ENCODE data around the gene TTYH3.

Gene TTYH3

GRCh38 chr7:2637066-2637471, 5.3 kb downstream of the TTYH3 start:
- DNase-seq, result no peak

GRCh38 chr7:2637505-2638223, 5.9 kb downstream of the TTYH3 start:
- peak; percentile 15 for DNase-seq

- DNase-seq, result no peak
Observed at GRCh38 chr7:2638224-2638991, 6.6 kb downstream of the TTYH3 start.

DNA sequence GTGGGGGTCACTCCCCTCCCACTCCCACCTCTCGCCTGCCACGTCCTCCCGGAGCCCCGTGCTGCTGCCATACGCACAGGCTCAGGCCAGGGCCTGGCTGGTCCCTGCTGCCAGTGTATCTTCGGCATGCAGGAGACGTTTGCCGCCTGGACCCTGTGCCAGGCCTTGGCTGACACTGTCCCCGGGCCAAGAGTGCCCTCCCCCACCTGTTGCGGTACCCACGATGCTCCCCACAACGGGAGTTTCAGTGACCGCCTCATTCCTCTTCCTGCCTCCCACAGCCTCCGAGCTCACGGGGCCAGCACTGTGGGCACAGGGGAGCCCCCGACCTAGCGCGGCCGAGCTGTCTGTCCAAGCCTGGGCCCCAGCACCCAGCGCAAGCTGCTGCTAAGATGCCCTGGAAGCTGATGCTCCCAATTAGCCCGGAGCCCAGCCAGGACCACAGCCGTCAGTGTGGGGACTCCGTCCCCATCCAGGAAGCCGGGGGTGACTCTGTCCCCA, 7.4 kb downstream of the TTYH3 start:
- no peak for DNase-seq

DNA sequence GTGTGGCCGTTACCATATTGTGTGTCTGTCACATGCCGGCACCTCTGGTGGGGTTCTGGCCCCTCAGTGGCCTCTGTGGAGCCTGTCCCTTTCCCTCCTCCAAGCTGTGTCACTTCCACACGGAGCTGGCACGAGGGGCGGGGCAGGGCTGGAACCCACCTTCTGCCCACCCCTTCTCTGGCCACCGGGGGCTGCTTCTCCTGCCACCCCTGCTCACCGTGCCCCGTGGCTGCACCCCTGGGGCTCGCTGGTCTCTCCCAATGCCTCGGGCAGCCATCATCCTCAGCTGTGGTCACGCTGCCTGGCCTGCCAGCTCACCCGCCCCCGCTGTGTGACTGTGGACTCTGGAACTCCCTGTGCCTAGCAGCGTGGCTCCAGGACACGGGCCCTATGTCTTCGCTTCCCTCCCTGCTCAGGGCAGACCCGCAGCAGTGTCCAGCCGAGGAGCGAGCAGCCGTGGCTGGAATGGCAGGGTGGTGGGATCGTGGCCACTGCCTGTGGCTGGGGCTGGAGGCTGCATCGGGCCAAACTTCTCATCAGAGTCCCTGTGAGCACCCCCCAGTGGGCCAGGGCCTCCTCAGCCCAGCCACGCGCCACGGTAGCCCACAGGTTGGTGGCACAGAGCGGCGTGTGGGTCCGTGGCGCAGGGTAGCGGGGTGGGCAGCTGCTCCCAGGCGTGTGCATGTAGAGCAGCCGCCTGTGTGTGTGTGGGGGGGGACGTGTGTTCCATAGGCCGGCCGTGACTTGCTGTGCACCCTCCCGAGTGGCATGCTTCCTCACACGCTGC, 8.1 kb downstream of the TTYH3 start:
- no peak for DNase-seq

DNA sequence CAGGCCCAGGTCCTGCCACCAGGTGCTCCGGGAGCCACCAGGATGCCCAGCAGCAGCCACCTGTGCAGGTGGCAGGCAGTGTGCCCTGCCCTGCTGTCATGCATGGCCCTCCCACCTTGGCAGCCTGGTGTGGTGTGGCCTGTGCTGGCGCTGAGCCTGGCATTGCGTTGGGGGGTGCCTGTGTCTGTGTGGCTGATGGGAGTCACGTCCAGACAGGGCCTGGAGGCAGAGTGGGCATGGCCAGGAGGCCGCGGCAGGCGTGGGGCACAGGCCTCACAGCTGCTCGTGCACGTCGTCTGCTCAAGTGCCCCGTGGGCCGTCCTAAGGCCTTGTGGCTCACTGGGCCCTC, 8.7 kb downstream of the TTYH3 start:
- DNase-seq, result no peak

DNA sequence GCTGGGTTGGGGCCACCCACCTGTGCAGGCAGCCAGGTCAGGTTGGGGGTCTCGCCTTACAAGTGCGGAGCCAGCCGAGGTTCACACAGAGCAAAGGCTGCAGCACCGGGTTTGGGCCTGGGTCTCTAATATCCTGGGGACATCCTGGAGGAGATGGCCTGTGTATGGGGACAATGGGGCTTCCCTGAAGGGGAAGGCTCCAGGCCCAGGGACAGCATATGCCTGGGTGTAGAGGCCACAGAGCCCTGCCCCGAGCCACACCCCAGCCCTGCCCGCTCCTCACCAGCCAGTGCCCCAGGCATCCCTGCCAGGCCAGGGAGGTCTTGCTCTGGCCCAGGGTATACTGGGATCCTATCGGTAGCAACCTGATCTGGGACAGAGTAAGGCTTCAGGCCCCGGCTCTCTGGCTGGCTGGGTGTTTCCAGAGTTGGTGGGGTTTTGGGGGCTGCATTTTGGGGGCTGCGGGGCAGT, 9.1 kb downstream of the TTYH3 start:
- no peak for DNase-seq

DNA sequence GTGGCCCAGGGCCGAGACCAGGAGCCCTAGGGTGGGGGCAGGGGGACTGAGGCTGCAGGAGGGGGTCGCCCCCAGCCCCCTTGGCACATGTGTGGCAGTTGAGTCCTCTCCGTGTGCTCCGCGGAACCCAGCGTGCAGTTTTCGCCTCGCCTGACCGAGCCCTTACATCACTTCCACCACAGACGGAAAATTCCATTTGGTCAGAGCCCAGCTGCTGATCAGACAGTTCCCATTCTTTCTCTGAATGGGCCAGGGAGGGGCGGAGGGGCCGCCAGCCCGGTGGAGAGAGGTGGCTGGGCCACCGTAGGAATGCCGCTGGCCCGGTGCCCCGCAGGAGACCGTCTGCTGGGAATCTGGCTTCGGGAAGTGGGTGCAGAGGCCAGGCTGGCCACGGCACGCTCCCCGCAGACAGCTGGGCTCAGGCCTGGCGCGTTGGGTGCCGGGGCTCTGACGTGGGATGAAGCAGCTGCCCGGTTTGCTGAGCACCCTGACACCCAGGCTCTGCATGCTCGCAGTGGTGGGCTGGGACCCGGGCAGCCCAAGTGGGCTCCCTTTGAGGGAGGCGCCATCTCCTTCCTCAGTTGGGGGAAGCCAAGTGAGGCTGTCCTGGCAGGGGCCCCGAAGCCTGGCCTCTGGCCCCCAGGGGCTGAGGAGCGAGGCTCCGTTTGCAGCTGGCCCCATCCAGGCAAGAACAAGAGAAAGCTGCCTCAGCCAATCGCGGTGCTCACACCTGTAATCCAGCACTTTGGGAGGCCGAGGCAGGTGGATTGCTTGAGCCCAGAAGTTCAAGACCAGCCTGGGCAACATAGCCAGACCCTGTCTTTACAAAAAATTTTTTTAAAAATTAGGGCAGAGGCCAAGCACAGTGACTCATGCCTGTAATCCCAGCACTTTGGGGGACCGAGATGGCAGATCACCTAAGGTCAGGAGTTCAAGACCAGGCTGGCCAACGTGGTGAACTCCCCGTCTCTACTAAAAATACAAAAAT, 9.9 kb downstream of the TTYH3 start:
- no peak for DNase-seq

DNA sequence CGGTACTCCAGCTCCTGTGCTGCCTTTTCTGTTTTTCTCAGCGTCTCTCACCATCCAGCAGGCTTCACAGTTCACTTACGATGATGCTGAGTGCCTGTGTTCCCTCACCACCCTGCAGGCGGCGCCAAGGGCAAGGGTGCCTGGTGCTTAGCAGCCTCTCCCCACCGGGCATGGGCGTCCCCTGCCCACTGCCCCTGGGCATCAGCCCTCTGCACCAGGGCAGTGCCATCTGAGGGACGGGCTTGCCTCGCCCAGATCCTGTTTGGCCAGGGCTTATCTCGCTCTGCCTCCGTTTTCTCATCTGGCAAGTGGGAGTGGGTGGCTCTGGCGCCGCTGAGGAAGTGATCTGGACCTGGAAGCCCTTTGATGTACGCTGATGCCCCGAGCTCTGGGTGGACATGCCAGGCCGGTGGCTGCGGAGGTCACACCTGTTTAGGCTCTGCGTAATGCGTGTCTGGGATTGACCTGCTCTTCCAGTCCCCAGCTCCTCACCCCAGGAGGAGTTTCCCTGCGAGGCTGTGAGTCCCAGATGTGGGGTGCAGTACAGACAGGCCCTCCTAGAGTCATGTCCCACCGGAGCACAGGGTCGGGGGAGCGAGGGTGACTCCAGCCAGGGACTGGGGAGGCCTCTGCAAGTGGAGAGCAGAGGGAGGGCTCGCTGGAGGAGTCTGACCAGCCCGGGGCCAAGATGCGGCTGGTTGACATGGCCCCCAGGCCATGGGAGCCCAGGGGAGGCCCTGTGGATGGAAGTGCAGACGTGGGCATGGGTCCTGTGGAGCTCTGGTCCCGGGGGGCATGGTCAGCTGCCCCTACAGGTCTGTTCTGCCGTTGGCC, 11.8 kb downstream of the TTYH3 start:
- no peak for DNase-seq

GRCh38 chr7:2644220-2644561, 12.4 kb downstream of the TTYH3 start:
- DNase-seq, result no peak

DNA sequence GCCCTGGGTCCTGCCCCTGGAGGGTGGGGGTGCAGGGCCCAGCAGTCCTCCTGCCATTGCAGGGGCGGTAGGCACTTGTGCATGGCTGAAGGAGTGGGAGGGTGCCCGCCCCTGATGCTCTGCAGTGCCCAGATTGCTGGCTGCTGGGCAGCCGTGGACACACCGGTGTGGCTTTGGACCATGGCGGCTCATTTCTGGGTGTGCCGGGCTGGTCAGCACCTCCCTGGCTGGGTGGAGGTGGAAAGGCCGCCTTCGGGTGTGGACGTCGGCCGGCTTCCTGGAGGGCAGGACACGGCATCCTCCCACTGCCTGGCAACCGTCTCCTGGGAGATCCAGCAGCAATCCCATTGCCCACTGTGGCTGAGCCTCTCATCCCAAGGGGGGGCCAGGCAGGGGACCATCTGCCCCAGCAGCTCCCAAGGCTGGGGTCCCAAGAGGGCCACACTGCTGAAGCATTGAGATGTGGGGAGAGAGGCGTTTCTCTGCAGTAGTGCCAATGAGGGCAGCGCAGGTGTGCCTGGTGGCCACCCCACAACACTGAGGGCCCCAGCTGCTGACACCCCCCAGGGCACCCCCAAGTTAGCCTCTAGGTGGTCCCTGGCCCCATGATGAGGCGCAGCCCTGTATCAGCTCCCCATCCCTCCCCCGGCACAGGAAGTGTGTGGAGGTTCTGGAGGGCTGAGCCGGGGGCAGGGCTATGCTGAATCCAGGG, 12.9 kb downstream of the TTYH3 start:
- no peak for DNase-seq

DNA sequence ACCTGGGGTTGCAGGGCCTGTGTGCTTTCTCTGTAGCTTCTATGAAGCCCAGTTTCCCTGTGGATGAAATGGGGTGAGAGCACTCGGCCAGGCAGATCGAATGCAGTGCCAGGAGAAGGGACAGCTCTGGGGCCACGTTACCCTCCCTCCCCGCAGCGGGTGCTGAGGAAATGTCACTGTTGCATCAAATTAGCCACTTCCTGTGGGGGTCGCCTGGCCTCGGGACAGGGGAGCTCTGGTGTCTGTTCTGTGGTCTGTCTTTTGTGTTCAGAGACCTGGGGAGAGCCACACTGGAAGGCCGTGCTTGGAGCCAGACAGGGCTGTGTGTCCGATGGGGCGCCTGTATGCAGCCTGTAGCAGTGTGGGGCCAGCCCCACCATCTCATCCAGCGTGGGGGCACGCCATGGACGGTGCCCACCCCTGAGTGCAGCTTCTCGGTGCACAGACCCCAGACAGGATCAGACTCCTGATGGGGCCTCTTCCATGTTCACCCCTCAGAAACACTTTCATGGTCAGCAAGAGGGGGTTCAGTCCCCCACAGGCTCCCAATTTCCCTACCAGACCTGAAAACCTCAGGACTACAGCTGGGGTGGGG, 13.6 kb downstream of the TTYH3 start:
- peak; percentile 45 for DNase-seq

DNA sequence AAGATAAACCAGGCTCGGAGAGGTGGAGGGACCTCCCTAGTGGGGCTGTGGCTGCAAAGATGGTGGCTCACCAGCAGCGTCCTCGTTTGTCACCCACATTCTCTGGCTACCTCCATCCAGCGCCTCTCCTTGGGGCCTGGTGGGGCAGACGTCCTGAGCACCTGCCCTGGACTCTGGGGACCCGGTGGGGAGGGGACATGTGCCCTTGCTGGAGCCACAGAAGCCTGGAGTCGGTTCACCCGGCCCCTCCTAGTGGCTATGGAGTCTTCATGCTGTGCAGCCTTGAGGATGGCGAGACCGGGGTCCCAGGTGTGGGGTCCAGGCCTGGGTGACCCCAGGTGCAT, 14.5 kb downstream of the TTYH3 start:
- no peak for DNase-seq

DNA sequence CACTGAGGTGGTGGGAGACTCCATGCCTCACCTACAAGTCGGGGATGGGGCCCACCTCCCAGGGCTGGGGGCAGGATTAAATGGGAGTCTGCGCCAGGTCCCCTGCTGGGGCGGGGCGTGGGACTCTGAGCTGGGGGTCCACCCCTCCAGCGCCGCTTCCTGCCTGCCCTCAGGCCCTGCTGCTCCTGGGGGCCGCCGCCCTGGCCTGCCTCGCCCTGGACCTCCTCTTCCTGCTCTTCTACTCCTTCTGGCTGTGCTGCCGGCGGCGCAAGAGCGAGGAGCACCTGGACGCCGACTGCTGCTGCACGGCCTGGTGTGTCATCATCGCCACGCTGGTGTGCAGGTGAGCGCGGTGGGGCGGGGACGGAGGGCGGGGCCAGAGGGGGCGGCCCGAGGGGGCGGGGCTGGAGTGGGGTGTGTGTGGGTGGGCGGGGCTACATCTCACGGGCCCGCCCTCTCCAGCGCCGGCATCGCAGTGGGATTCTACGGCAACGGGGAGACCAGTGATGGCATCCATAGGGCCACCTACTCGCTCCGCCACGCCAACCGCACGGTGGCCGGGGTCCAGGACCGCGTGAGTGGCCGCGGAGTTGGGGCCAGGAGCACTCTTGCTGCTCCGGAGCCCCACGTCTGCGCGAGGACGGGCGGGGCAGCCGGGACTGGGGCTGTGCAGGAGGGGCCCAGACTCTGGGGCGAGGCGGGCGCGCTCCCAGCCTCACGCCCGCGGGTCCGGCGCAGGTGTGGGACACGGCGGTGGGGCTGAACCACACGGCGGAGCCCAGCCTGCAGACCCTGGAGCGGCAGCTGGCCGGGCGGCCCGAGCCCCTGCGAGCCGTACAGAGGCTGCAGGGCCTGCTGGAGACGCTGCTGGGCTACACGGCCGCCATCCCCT, 15.1 kb downstream of the TTYH3 start:
- DNase-seq, result no peak

GRCh38 chr7:2647594-2648172, 15.9 kb downstream of the TTYH3 start:
- DNase-seq, result no peak

DNA sequence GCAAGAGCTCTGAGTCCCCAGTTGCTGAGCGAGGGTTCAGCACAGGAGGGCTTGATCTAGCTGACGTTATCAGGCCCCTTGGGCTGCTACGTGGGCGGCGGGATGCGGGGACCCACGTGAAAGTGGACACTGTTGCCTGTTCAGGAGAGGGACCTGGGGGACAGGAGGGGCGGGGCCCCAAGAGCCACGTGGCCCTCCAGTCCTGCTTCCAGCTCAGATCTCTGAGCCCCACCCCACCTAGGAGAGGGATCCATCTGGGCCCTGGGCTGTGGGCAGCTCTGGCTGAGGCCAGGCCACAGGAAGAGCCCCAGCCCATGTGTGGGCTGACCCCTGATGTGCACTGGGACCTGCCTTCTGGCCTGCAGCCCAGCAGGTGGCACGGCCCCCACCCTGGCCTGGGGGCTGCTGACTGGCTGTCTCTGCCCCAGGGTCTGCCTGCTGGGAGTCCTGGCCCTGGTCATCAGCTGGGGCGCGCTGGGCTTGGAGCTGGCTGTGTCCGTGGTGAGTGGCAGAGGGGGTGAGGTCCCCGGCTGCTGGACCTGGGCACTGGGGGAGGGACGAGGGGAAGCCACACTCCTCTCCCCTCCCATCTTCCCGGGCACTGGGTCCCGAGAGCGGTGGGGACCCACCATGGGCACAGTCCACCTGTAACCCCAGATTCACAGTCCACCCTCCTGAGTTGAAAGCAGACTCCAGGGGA, 17.5 kb downstream of the TTYH3 start:
- DNase-seq, result no peak

GRCh38 chr7:2649991-2650390, 18.2 kb downstream of the TTYH3 start:
- DNase-seq, result no peak

GRCh38 chr7:2650451-2650850, 18.7 kb downstream of the TTYH3 start:
- DNase-seq, result no peak
